Osteoblast (primary cell): ENCODE data around the gene IL1RL2. TPM values are rescaled to one million over a fixed set of nuclear protein-coding genes. Genes with fewer than 3 reads are reported as not detected.

Experiments used
- DNase-seq: peaks from one replicate; pipeline ENCODE4 v3.0.0; 2011; ENCODE audit warnings: low spot score, mixed read lengths; ENCODE audit not compliant: insufficient read length; ENCODE audit errors: missing footprints
- H2AFZ ChIP-seq: 2 replicates; pipeline ENCODE4 v1.6.0; 2011; ENCODE audit warnings: mild to moderate bottlenecking, low read length
- H3K27ac ChIP-seq: 2 replicates; pipeline ENCODE4 v1.5.1; 2011; ENCODE audit warnings: mild to moderate bottlenecking, low read depth, low read length, moderate library complexity
- H3K27me3 ChIP-seq: 2 replicates; pipeline ENCODE4 v1.6.0; 2012; ENCODE audit warnings: mild to moderate bottlenecking, control low read depth, inconsistent platforms, low read length, moderate library complexity; ENCODE audit not compliant: insufficient read depth
- H3K36me3 ChIP-seq: 2 replicates; pipeline ENCODE4 v1.5.1; 2011; ENCODE audit warnings: mild to moderate bottlenecking, low read length, control low read depth, moderate library complexity; ENCODE audit not compliant: insufficient read depth
- H3K4me1 ChIP-seq: 2 replicates; pipeline ENCODE4 v1.5.1; 2011; ENCODE audit warnings: mild to moderate bottlenecking, low read length, control low read depth, moderate library complexity; ENCODE audit not compliant: insufficient read depth
- H3K4me2 ChIP-seq: 2 replicates; pipeline ENCODE4 v1.6.0; 2011; ENCODE audit warnings: mild to moderate bottlenecking, low read length; ENCODE audit not compliant: insufficient read depth
- H3K4me3 ChIP-seq: fragments of 200-600 bp; sonication (generic); 3 replicates; pipeline ENCODE4 v1.5.1; 2012; ENCODE audit warnings: mild to moderate bottlenecking, low read length, inconsistent platforms; ENCODE audit not compliant: insufficient read depth
- H3K79me2 ChIP-seq: 2 replicates; pipeline ENCODE4 v1.6.0; 2012; ENCODE audit warnings: mild to moderate bottlenecking, low read length, control low read depth, inconsistent platforms; ENCODE audit not compliant: insufficient read depth
- H3K9me3 ChIP-seq: 2 replicates; pipeline ENCODE4 v1.5.1; 2011; ENCODE audit warnings: low read depth, low read length, control low read depth
- H4K20me1 ChIP-seq: 2 replicates; pipeline ENCODE4 v1.6.0; 2012; ENCODE audit warnings: mild to moderate bottlenecking, low read length, control low read depth; ENCODE audit not compliant: insufficient read depth
- CTCF ChIP-seq: IDR thresholded peaks from 2 replicates; pipeline ENCODE4 v1.5.1; 2011; ENCODE audit warnings: mild to moderate bottlenecking, low read depth, low read length, moderate library complexity; ENCODE audit errors: extremely low read depth
- total RNA-seq: library from RNA; depleted of rRNA; stranded (reverse); fragments of >200 nt; gene quantifications from 2 replicates; pipeline ENCODE4 v1.2.3, GENCODE V29; 2012

The IL1RL2 gene
- total RNA-seq, 1 donor: 0.72 TPM

- Histone ChIP-seq H3K79me2 (no peaks in the 10 kb centered on the region), H3K27ac (peak overlapping the region; percentile 72), H3K4me3 (no peak overlapping the region), H3K4me2 (no peak overlapping the region), H3K9me3 (no peaks in the 10 kb centered on the region), H2AFZ (peak overlapping the region; percentile 52), H4K20me1 (no peaks in the 10 kb centered on the region), H3K4me1 (peaks cover 18% of the 10 kb centered on the region), H3K27me3 (no peaks in the 10 kb centered on the region), H3K36me3 (no peaks in the 10 kb centered on the region)
- DNase-seq: no peak
- no peak for TF ChIP-seq CTCF
Measured at GRCh38 chr2:102238778-102239177, 52.0 kb downstream of the IL1RL2 start.

- Histone ChIP-seq H3K36me3 (no peaks in the 10 kb centered on the region), H2AFZ (no peak overlapping the region), H3K9me3 (no peaks in the 10 kb centered on the region), H3K27ac (peak overlapping the region; percentile 72), H3K79me2 (no peaks in the 10 kb centered on the region), H4K20me1 (no peaks in the 10 kb centered on the region), H3K4me2 (no peak overlapping the region), H3K4me1 (peaks cover 18% of the 10 kb centered on the region), H3K27me3 (no peaks in the 10 kb centered on the region), H3K4me3 (no peak overlapping the region)
- TF ChIP-seq CTCF: no peak
- DNase-seq: no peak
Measured at GRCh38 chr2:102239344-102239743, 52.5 kb downstream of the IL1RL2 start.

GRCh38 chr2:102240640-102241370, 54.0 kb downstream of the IL1RL2 start:
- Histone ChIP-seq H4K20me1 (no peaks in the 10 kb centered on the region), H3K4me3 (peak overlapping the region; percentile 3), H3K9me3 (no peaks in the 10 kb centered on the region), H3K79me2 (no peaks in the 10 kb centered on the region), H3K4me2 (peak overlapping the region; percentile 58), H3K36me3 (no peaks in the 10 kb centered on the region), H3K4me1 (peaks cover 18% of the 10 kb centered on the region), H2AFZ (peak overlapping the region; percentile 49), H3K27me3 (no peaks in the 10 kb centered on the region), H3K27ac (peak overlapping the region; percentile 72)
- peak; percentile 99 for TF ChIP-seq CTCF
- peak; percentile 98 for DNase-seq

- Histone ChIP-seq H2AFZ (no peak overlapping the region), H3K27ac (no peak overlapping the region), H3K27me3 (no peaks in the 10 kb centered on the region), H3K4me1 (peaks cover 18% of the 10 kb centered on the region), H3K79me2 (no peaks in the 10 kb centered on the region), H3K4me2 (no peak overlapping the region), H3K9me3 (no peaks in the 10 kb centered on the region), H3K4me3 (no peak overlapping the region), H3K36me3 (no peaks in the 10 kb centered on the region), H4K20me1 (no peaks in the 10 kb centered on the region)
- TF ChIP-seq CTCF: no peak
- no peak for DNase-seq
Measured at GRCh38 chr2:102241616-102242305, 54.9 kb downstream of the IL1RL2 start.
